Esophagus muscularis mucosa (tissue), 4 donors: ENCODE measurements around the gene SIRPA.

Source experiments
- EP300 ChIP-seq: sonication (generic); formaldehyde crosslinking; IDR thresholded peaks from one replicate; pipeline ENCODE4 v1.6.1; 2017; ENCODE audit warnings: antibody characterized with exemption
- POLR2A ChIP-seq: fragments of 450-650 bp; IDR thresholded peaks from one replicate; pipeline ENCODE4 v1.6.1; 2017; ENCODE audit warnings: antibody characterized with exemption, moderate library complexity, mild to moderate bottlenecking, low read depth
- POLR2AphosphoS5 ChIP-seq, 2 donors: sonication (generic); formaldehyde crosslinking; IDR thresholded peaks; one replicate each; pipeline ENCODE4 v1.6.1; 2017; ENCODE audit warnings: antibody characterized with exemption in 2 of 2
- TF ChIP-seq, protein P1 (sequence below), 3 experiments: fragments of 200-600 bp in 2 of 3; fragments of 450-650 bp in 1 of 3; sonication (generic) in 2 of 3; IDR thresholded peaks; one replicate each; pipeline ENCODE4 v1.5.1; 2017 to 2019; ENCODE audit warnings: antibody characterized with exemption in 3 of 3, mild to moderate bottlenecking in 2 of 3, moderate library complexity in 1 of 3

DNA sequence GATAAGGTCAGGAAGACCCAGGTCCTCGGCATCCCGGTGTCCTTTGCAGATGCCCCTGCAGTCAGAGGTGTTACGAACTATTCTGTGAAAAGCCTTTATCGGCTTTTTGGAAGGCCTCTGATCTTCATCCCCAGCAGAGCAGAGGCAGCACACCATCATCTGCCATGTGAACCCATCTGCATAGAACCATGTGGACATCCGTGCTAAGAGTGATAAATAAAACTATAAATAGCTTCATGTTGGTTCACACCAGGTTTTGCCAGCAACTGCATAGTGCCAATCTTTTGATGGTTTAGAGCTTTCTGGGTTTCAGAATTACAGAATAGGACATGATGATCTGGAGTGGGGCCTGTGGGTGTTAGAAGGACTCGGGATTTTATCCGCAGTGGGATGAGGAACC is 33.6 kb downstream of the SIRPA start:
- TF ChIP-seq, protein P1, sequence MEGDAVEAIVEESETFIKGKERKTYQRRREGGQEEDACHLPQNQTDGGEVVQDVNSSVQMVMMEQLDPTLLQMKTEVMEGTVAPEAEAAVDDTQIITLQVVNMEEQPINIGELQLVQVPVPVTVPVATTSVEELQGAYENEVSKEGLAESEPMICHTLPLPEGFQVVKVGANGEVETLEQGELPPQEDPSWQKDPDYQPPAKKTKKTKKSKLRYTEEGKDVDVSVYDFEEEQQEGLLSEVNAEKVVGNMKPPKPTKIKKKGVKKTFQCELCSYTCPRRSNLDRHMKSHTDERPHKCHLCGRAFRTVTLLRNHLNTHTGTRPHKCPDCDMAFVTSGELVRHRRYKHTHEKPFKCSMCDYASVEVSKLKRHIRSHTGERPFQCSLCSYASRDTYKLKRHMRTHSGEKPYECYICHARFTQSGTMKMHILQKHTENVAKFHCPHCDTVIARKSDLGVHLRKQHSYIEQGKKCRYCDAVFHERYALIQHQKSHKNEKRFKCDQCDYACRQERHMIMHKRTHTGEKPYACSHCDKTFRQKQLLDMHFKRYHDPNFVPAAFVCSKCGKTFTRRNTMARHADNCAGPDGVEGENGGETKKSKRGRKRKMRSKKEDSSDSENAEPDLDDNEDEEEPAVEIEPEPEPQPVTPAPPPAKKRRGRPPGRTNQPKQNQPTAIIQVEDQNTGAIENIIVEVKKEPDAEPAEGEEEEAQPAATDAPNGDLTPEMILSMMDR (IDR thresholded peaks at IDR 0.05): no peak
- TF ChIP-seq POLR2A: no peak
- TF ChIP-seq POLR2AphosphoS5 (IDR thresholded peaks at IDR 0.05): no peak
- TF ChIP-seq EP300: no peak
